GM19463 (cell line): ENCODE measurements around the gene SLC66A2.
"Not testable (repeated sequence)": the region's sequence is repeated elsewhere in the genome, so short reads cannot be mapped to it uniquely, and the experiment has no call there.

Experiments used
- ATAC-seq: cut with Tn5 transposase; IDR thresholded peaks from one replicate; pipeline ENCODE4 v1.9.1; 2021; ENCODE audit warnings: mild to moderate bottlenecking, moderate library complexity; ENCODE audit not compliant: unreplicated experiment

The SLC66A2 gene

GRCh38 chr18:79971211-79971952, 19.9 kb upstream of the SLC66A2 start:
- ATAC-seq, result no peak

GRCh38 chr18:79970419-79971133, 19.1 kb upstream of the SLC66A2 start:
- ATAC-seq, result no peak

- no peak for ATAC-seq
These were observed 13.9 kb upstream of the SLC66A2 start for GRCh38 chr18:79965119-79965902.

GRCh38 chr18:79964330-79965118, 13.1 kb upstream of the SLC66A2 start, which contains the start of gene HSBP1L1:
Gene HSBP1L1, plus strand, starts transcription at chr18:79964643. Its CDS starts 93 bp downstream, at chr18:79964736.
- ATAC-seq, result peak; percentile 52

GRCh38 chr18:79963658-79964329, 12.3 kb upstream of the SLC66A2 start:
- ATAC-seq, result no peak

GRCh38 chr18:79962835-79963657, 11.6 kb upstream of the SLC66A2 start:
- ATAC-seq, result peak; percentile 62

- no peak for ATAC-seq
These were observed 10.9 kb upstream of the SLC66A2 start for GRCh38 chr18:79962311-79962710.

- no peak for ATAC-seq
These were observed 10.3 kb upstream of the SLC66A2 start for GRCh38 chr18:79961527-79962291.

- no peak for ATAC-seq
These were observed 9.6 kb upstream of the SLC66A2 start for GRCh38 chr18:79960921-79961526.

GRCh38 chr18:79960161-79960801, 8.8 kb upstream of the SLC66A2 start:
- ATAC-seq, result not testable (repeated sequence)

GRCh38 chr18:79958981-79959380, 7.5 kb upstream of the SLC66A2 start:
- no peak for ATAC-seq

- ATAC-seq, result no peak
These were observed 4.8 kb upstream of the SLC66A2 start for GRCh38 chr18:79956276-79956675.

- no peak for ATAC-seq
These were observed 4.0 kb upstream of the SLC66A2 start for GRCh38 chr18:79955302-79956075.

GRCh38 chr18:79954791-79955190, 3.3 kb upstream of the SLC66A2 start:
- no peak for ATAC-seq

GRCh38 chr18:79953971-79954651, 2.7 kb upstream of the SLC66A2 start:
- ATAC-seq, result no peak

GRCh38 chr18:79952996-79953559, 1.6 kb upstream of the SLC66A2 start:
- no peak for ATAC-seq
